ENCODE data around the gene TMEM263. TPM values are rescaled to one million over a fixed set of nuclear protein-coding genes. Genes with fewer than 3 reads are reported as not detected.

The TMEM263 gene
- total and polyA plus RNA-seq, 2 of the 8 experiments (the other 6 are each of a cell fraction or from before 2014, with no cell fraction given), result 2.9 to 12.3 TPM

- TF ChIP-seq E2F6 (IDR thresholded peaks at IDR 0.05) (peak; percentile 81), KDM4A (IDR thresholded peaks at IDR 0.05; ENCODE audit: low read depth, low read length, severe bottlenecking) (peak; percentile 58), TBP (IDR thresholded peaks at IDR 0.05; ENCODE audit: low read depth, low read length) (peak; percentile 85; the same call in 1 of the 2 replicates), MAFK (IDR thresholded peaks at IDR 0.05; ENCODE audit: low read depth, low read length) (no peak), SUZ12 (IDR thresholded peaks at IDR 0.05; ENCODE audit: low read length) (no peak), SIN3A (conservative IDR thresholded peaks at IDR 0.05 in 1 of 2, IDR thresholded peaks at IDR 0.05 in 1 of 2; ENCODE audit: low read depth in 1 of 2, low read length in 2 of 2) (peak; percentile 64 to 81; a peak in 2 of 4 replicates), TCF12 (IDR thresholded peaks at IDR 0.05; ENCODE audit: low read depth, low read length) (no peak), RXRA (IDR thresholded peaks at IDR 0.05; ENCODE audit: insufficient read depth, low read depth, low read length) (no peak), KDM5A (IDR thresholded peaks at IDR 0.05; ENCODE audit: low read length) (no peak), YY1 (IDR thresholded peaks at IDR 0.05; ENCODE audit: low read depth, low read length) (0 out of 2 replicates have a peak, but pooled peaks have one; percentile 5), CTCF (IDR thresholded peaks at IDR 0.05; ENCODE audit: control extremely low read depth in 1 of 3, insufficient read depth in 1 of 3, low read depth in 1 of 3, low read length in 3 of 3) (no peak), HDAC2 (IDR thresholded peaks at IDR 0.05; ENCODE audit: borderline replicate concordance in 1 of 2, low read depth in 2 of 2, low read length in 2 of 2) (peak; percentile 83 to 90; a peak in 3 of 4 replicates), CHD2 (IDR thresholded peaks at IDR 0.05; ENCODE audit: low read length) (no peak), RBBP5 (IDR thresholded peaks at IDR 0.05; ENCODE audit: borderline replicate concordance, low read depth, low read length) (no peak; the same call in 1 of the 2 replicates), TAF1 (IDR thresholded peaks at IDR 0.05; ENCODE audit: low read depth, low read length) (peak; percentile 93), ATF3 (IDR thresholded peaks at IDR 0.05; ENCODE audit: insufficient read depth, low read depth, low read length) (no peak), SIRT6 (IDR thresholded peaks at IDR 0.05; ENCODE audit: low read length) (no peak), NANOG (IDR thresholded peaks at IDR 0.05; ENCODE audit: insufficient read depth, low read depth, low read length, poor library complexity, severe bottlenecking) (no peak), POLR2A (IDR thresholded peaks at IDR 0.05; ENCODE audit: control extremely low read depth in 1 of 2, low read depth in 2 of 2, low read length in 2 of 2) (peak; percentile 11 to 82; a peak in 2 of 3 replicates)
- TF ChIP-seq, protein P1, sequence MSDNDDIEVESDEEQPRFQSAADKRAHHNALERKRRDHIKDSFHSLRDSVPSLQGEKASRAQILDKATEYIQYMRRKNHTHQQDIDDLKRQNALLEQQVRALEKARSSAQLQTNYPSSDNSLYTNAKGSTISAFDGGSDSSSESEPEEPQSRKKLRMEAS (IDR thresholded peaks at IDR 0.05), result peak; percentile 29
Measured at GRCh38 chr12:106955377-106956047, at the start of gene TMEM263 (continued).

All from H1 (cell line).